Caco-2 (cell line): ENCODE data around the gene ARAP1. TPM values are rescaled to one million over a fixed set of nuclear protein-coding genes. Genes with fewer than 3 reads are reported as not detected.

Experiments used
- BruUV-seq: library from RNA; stranded (reverse); fragments of 400-500 nt; replicated peaks from 2 replicates; lab custom pipeline; 2021; lab: Mats Ljungman, UMichigan
- CTCF ChIA-PET: fragments of 300-600 bp; sonication (Branson Sonifier 250); formaldehyde crosslinking; loops from one replicate; lab custom pipeline; 2022; ENCODE audit warnings: antibody characterized with exemption; lab: Charles Lee
- POLR2A ChIA-PET: fragments of 300-600 bp; sonication (Branson Sonifier 250); formaldehyde crosslinking; loops from one replicate; lab custom pipeline; 2022; ENCODE audit warnings: antibody characterized with exemption; lab: Charles Lee
- DNase-seq, 2 experiments: peaks; one replicate each; pipeline versions ENCODE4 v3.0.0 to v3.0.0-alpha.2; 2020 to 2022
- H3K27me3 ChIP-seq: replicated peaks from 2 replicates; pipeline ENCODE4 v1.6.0; 2011; ENCODE audit warnings: low read length; ENCODE audit not compliant: control insufficient read depth, insufficient read depth
- H3K36me3 ChIP-seq: 2 replicates; pipeline ENCODE4 v1.5.1; 2011; ENCODE audit warnings: low read length; ENCODE audit not compliant: control insufficient read depth, insufficient read depth
- H3K4me1 ChIP-seq: fragments of 250-450 bp; sonication (Bioruptor Pico); 2 replicates; pipeline ENCODE4 v1.5.1; 2020; ENCODE audit warnings: mild to moderate bottlenecking
- H3K4me3 ChIP-seq: 2 replicates; pipeline ENCODE4 v1.5.1; 2011; ENCODE audit warnings: low read depth, mild to moderate bottlenecking, control low read depth, low read length
- H3K9me3 ChIP-seq: fragments of 250-450 bp; sonication (Bioruptor Pico); 2 replicates; pipeline ENCODE4 v1.5.1; 2020; ENCODE audit warnings: mild to moderate bottlenecking, moderate library complexity
- H3K27ac Mint-ChIP-seq: one replicate; pipeline ENCODE4 v1.8.0; 2022; ENCODE audit warnings: mixed read lengths; ENCODE audit not compliant: unreplicated experiment
- H3K27me3 Mint-ChIP-seq: one replicate; pipeline ENCODE4 v1.8.0; 2022; ENCODE audit warnings: mixed read lengths; ENCODE audit not compliant: insufficient read depth, unreplicated experiment
- H3K36me3 Mint-ChIP-seq: one replicate; pipeline ENCODE4 v1.8.0; 2022; ENCODE audit warnings: mild to moderate bottlenecking, mixed read lengths; ENCODE audit not compliant: insufficient read depth, unreplicated experiment
- H3K4me1 Mint-ChIP-seq: one replicate; pipeline ENCODE4 v1.8.0; 2022; ENCODE audit warnings: low read depth, mixed read lengths; ENCODE audit not compliant: unreplicated experiment
- H3K4me3 Mint-ChIP-seq: one replicate; pipeline ENCODE4 v1.8.0; 2022; ENCODE audit warnings: mild to moderate bottlenecking, moderate library complexity, mixed read lengths; ENCODE audit not compliant: unreplicated experiment
- H3K9me3 Mint-ChIP-seq: one replicate; pipeline ENCODE4 v1.8.0; 2022; ENCODE audit warnings: mixed read lengths; ENCODE audit not compliant: unreplicated experiment
- CTCF ChIP-seq, 2 experiments: fragments of 200-600 bp in 1 of 2; IDR thresholded peaks; 1 replicate in 1 of 2; 2 replicates in 1 of 2; pipeline versions ENCODE4 v1.5.1 to v1.8.0; 2011 to 2022; ENCODE audit warnings: antibody characterized with exemption in 1 of 2, control low read depth in 1 of 2, inconsistent platforms in 1 of 2, low read depth in 1 of 2, low read length in 1 of 2, mild to moderate bottlenecking in 1 of 2, moderate library complexity in 1 of 2; ENCODE audit not compliant: insufficient read depth in 1 of 2, severe bottlenecking in 1 of 2, unreplicated experiment in 1 of 2
- intact Hi-C: fragments of 100-400 bp; cut with micrococcal nuclease; formaldehyde crosslinking; loops from one replicate; pipeline ENCODE4 v1.10.0; 2022; ENCODE audit not compliant: unreplicated experiment
- total RNA-seq: library from RNA; stranded (reverse); gene quantifications from 2 replicates; pipeline ENCODE4 v1.2.3, GENCODE V29; 2022

ARAP1 gene
- total RNA-seq, 1 experiment from 2014 or later, result 87.1 TPM

GRCh38 chr11:72750556-72751115 is 1.6 kb downstream of the ARAP1 start:
- Histone ChIP-seq H3K27me3 (no peaks in the 10 kb centered on the region), H3K4me3 (peak overlapping the region; percentile 75), H3K9me3 (no peaks in the 10 kb centered on the region), H3K4me1 (peaks cover 30% of the 10 kb centered on the region), H3K36me3 (peaks cover 7% of the 10 kb centered on the region)
- no peak for DNase-seq
- CTCF ChIA-PET, result interaction anchor here (0.9 to 1.3 kb wide), 4 partner anchors 13 to 63 kb away, joined by 3 to 6 read pairs (median 4); partner anchors contain the start of gene STARD10
- POLR2A ChIA-PET, result interaction anchor here (0.6 kb wide), 1 partner anchor 31 kb away, joined by 3 read pairs; no protein-coding TSS in a partner anchor
- intact Hi-C loops, result no loop called here
- BruUV-seq, result no TSS peak
- peak overlapping the region; percentile 94 for H3K27ac Mint-ChIP-seq
- peaks cover 43% of the 10 kb centered on the region for H3K4me1 Mint-ChIP-seq
- H3K9me3 Mint-ChIP-seq, result no peaks in the 10 kb centered on the region
- peak overlapping the region; percentile 89 for H3K4me3 Mint-ChIP-seq
- TF ChIP-seq CTCF (IDR thresholded peaks at IDR 0.05; ENCODE audit: insufficient read depth in 1 of 2, low read depth in 1 of 2, low read length in 1 of 2, severe bottlenecking in 1 of 2, unreplicated experiment in 1 of 2), result no peak
- H3K27me3 Mint-ChIP-seq, result no peaks in the 10 kb centered on the region
- peaks cover 60% of the 10 kb centered on the region for H3K36me3 Mint-ChIP-seq

- Histone ChIP-seq H3K9me3 (no peaks in the 10 kb centered on the region), H3K4me3 (no peak overlapping the region), H3K4me1 (peaks cover 30% of the 10 kb centered on the region), H3K27me3 (no peaks in the 10 kb centered on the region), H3K36me3 (peaks cover 7% of the 10 kb centered on the region)
- Mint-ChIP-seq H3K27me3 (no peaks in the 10 kb centered on the region), H3K4me1 (peaks cover 42% of the 10 kb centered on the region), H3K9me3 (no peaks in the 10 kb centered on the region), H3K36me3 (peaks cover 55% of the 10 kb centered on the region), H3K27ac (peak overlapping the region; percentile 31), H3K4me3 (no peak overlapping the region)
- intact Hi-C loops, result no loop called here
- no TSS peak for BruUV-seq
- no peak for DNase-seq
- TF ChIP-seq CTCF (IDR thresholded peaks at IDR 0.05; ENCODE audit: insufficient read depth in 1 of 2, low read depth in 1 of 2, low read length in 1 of 2, severe bottlenecking in 1 of 2, unreplicated experiment in 1 of 2), result no peak
- ChIA-PET CTCF (interaction anchor here (0.9 to 1.3 kb wide), 4 partner anchors 12 to 63 kb away, joined by 3 to 6 read pairs (median 4); partner anchors contain the start of gene STARD10), POLR2A (interaction anchor here (0.7 kb wide), 1 partner anchor 24 kb away, joined by 3 read pairs; no protein-coding TSS in a partner anchor)
Observed at GRCh38 chr11:72750086-72750485, 2.1 kb downstream of the ARAP1 start.

GRCh38 chr11:72747289-72747855 is 4.8 kb downstream of the ARAP1 start:
- CTCF ChIA-PET, result interaction anchor here (1.2 kb wide), 1 partner anchor 22 kb away, joined by 7 read pairs; no protein-coding TSS in a partner anchor
- Histone ChIP-seq H3K27me3 (no peaks in the 10 kb centered on the region), H3K4me3 (no peak overlapping the region), H3K4me1 (peaks cover 30% of the 10 kb centered on the region), H3K36me3 (peaks cover 2% of the 10 kb centered on the region), H3K9me3 (no peaks in the 10 kb centered on the region)
- Mint-ChIP-seq H3K27me3 (no peaks in the 10 kb centered on the region), H3K9me3 (no peaks in the 10 kb centered on the region), H3K27ac (no peak overlapping the region), H3K36me3 (peaks cover 38% of the 10 kb centered on the region), H3K4me3 (no peak overlapping the region), H3K4me1 (peaks cover 50% of the 10 kb centered on the region)
- no peak for DNase-seq
- POLR2A ChIA-PET, result interaction anchor here (0.6 kb wide), 1 partner anchor 38 kb away, joined by 3 read pairs; no protein-coding TSS in a partner anchor
- no peak for TF ChIP-seq CTCF (IDR thresholded peaks at IDR 0.05; ENCODE audit: insufficient read depth in 1 of 2, low read depth in 1 of 2, low read length in 1 of 2, severe bottlenecking in 1 of 2, unreplicated experiment in 1 of 2)
- intact Hi-C loops, result no loop called here
- BruUV-seq, result no TSS peak
